ENCODE data around the gene FGF18.

GRCh38 chr5:171397190-171397589 is 22.3 kb upstream of the FGF18 start:
- TF ChIP-seq CTCF (IDR thresholded peaks at IDR 0.05), result no peak
- TF ChIP-seq POLR2AphosphoS5 (IDR thresholded peaks at IDR 0.05), result no peak
